IPS-18c (cell line): ENCODE data around the gene CAMTA1.

Experiments used
- H3K4me3 ChIP-seq: 2 replicates; pipeline ENCODE4 v1.7.0; 2013; ENCODE audit warnings: low read depth, mild to moderate bottlenecking, low read length, moderate library complexity; ENCODE audit not compliant: insufficient read depth
- H3K9me3 ChIP-seq: one replicate; pipeline ENCODE4 v1.6.1; 2013; ENCODE audit warnings: mild to moderate bottlenecking, low read length, moderate library complexity; ENCODE audit not compliant: control insufficient read depth, insufficient read depth

CAMTA1 gene

DNA sequence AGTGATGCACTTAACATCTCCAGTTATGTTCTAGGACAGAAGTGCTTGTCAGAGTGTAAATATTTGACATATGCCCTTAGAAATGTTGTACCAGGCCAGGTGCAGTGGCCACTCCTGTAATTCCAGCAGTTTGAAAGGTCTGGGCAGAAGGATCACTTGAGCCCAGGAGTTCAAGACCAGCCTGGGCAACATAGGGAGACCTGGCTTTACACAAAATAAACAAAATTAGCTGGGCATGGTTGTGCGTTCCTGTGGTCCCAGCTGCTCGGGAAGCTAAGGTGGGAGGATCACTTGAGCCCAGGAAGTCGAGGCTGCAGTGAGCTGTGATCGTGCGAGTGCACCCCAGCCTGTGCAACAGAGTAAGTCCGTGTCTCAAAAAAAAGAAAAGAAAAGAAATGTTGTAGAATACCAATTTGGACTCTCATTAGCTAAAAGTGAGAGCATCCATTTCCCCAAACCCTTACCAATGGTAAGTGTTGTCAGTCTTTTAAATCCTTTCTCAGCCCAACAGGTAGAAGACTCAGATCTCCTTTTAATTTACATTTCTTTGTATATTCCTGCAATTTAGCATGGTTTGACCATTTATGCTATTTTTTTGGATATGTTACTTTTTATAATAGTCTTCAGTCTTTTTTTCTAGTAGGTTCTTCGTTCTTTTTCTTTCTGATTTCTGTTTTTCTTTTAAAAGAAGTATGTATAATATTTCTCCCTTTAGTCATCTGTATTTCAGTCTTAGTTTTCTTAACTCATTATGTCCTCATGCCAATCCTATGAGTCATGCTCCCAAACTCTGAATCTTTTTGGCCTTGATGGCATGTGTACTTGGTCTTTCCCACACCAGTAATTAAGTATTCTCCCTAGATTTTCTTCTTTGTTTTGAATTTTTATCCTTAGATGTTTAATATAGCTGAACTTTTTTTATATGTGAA is 74.4 kb downstream of the CAMTA1 start:
- Histone ChIP-seq H3K4me3 (no peak overlapping the region), H3K9me3 (no peaks in the 10 kb centered on the region)

DNA sequence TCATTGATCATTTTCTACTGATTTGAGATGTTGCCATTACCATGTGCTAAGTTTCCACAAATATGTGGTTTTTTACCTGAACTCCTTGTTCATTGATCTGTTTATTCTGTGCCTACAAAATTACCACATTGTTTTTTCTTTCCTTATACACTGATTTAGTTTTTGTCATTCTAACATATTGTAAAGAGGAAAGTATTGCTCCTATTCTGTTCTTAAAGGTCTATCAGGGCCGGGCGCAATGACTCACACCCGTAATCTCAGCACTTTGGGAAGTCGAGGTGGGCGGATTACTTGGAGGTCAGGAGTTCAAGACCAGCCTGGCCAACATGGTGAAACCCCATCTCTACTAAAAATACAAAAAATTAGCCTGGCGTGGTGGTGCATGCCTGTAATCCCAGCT is 75.1 kb downstream of the CAMTA1 start:
- no peak overlapping the region for H3K4me3 ChIP-seq
- no peaks in the 10 kb centered on the region for H3K9me3 ChIP-seq

DNA sequence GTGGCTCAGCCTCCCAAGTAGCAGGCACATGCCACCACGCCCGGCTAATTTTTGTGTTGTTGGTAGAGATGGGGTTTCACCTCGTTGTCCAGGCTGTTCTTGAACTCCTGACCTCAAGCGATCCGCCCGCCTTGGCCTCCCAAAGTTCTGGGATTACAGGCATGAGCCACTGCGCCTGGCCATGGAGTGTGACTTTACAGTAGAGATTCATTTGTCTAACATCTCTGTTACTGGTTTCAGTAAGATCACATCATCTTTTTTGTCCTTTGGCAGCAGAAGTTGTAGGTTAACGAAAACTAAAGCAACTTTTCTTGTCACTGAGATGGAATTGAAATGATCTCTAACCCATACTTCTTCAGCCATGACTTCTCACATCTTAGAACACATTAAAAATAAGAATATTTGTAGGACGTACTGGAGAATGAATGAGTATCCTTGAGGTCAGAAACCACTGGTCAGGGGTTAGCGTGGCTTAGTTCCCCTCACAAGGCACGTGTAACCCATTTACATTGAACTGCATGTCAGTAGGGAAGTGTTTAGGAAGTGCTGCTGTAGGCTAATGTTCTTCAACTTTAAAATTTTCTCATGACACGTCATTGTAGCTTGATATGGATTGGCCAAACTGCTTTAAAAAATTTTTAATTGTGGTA is 75.9 kb downstream of the CAMTA1 start:
- no peak overlapping the region for H3K4me3 ChIP-seq
- H3K9me3 ChIP-seq, result no peaks in the 10 kb centered on the region

DNA sequence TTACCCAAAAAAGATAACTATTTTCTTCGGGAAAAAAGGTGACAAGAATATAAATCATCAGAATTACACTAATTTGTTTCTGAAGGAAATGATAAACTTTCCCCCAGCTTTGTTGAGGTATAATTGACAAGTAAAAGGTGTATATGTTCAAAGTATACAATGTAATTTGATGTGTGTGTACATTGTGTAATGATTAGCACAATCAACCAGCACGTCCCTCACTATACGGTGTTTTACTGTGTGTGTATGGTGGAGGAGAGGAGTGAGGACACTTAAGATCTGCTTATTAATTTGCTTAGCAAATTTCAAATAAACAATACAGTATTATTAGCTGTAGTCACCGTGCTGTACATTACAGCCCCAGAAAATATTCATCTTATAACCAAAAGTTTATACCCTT is 77.7 kb downstream of the CAMTA1 start:
- Histone ChIP-seq H3K4me3 (no peak overlapping the region), H3K9me3 (no peaks in the 10 kb centered on the region)

DNA sequence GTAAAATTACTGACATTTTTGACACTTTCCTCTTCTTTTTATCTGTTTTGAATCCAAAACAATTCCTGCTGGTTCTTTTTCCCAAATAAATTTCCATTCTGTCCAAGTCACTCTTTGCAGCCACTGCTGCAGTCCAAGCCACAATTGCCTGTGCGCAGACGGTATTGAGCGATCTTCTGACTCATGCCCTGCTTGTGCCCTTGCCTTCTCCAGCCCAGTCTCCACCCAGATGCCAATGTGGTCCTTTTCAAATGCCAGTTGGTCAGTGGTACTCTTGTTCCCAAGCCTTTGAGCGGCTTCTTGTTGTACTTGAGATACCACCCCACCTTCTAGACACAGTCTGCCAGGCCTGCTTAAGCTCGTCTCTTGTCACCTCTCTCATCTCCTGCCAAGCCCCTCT is 78.9 kb downstream of the CAMTA1 start:
- Histone ChIP-seq H3K4me3 (no peak overlapping the region), H3K9me3 (no peaks in the 10 kb centered on the region)

DNA sequence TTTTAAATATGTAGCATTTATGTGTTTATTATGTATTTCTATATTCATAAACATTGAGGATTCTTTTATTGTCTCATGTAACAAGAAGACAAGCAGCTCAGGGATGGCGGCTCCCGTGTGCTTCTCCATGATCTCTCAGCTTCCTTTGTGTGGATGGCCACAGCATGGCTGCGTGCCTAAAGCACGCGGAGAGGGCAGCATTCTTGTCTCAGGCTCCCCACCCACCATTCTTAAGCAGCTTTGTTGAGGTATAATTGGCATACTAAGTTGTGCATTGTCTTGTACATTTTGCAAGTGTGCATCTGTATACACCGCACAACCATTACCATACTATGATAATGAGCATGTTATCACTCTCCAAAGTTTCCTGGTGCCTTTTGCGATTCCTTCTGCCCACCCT is 81.6 kb downstream of the CAMTA1 start:
- H3K9me3 ChIP-seq, result no peaks in the 10 kb centered on the region
- no peak overlapping the region for H3K4me3 ChIP-seq

DNA sequence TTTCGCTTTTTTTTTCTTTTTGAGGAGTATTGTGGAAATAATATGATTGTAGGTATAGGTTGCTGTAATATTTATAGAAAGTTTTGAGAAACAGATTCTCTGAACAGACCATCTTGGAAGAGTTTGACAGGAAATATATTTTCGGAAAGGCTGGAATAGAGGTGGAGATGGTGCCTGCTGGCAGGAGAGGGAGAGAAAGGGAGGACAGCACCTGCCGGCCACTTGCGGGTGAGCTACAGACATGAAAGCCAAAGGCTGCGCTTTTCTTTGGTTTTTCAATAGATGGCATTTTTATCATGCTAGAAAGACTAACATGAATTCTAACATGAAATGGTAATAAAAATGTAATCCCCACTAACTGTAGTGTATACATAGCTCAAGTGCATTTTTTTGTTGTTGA is 82.1 kb downstream of the CAMTA1 start:
- no peaks in the 10 kb centered on the region for H3K9me3 ChIP-seq
- no peak overlapping the region for H3K4me3 ChIP-seq

DNA sequence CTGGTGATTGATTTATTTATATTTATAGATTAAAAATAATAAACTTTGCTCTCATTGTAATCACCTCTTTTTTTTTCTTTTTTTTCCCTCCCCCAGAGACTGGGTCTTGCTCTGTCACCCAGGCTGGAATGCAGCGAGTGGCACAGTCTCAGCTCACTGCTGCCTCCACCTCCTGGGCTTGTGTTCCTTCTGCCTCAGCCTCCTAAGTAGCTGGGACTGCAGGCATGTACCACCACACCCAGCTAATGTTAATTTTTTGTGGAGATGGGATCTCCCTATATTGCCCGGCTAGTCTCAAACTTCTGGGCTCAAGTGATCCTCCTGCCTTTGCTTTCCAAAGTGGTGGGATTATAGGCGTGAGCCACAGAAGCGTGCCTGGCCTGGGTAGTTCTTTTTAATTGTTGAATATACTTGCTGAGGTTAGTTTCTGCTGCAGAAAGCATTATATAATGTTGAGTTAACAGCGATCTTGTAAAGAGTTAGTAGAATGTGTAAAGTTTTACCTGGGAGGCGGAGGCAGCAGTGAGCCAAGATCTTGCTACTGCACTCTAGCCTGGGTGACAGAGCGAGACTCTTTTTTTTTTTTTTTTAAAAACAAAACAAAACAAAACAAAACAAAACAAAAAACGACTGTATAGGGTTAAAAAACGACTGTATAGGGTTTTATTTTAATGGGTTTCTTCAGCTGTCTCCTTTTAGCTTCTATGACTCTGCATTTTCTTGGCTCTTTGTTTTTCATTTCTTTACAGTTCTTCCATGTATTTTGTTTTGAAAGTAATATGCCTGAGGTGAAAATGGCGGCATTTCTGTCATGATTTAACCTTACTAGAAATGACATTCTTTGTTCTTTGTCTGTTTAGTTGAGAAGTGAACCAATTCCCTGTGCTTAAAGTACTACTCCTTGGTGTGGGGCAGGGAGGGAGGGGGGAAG is 82.7 kb downstream of the CAMTA1 start:
- Histone ChIP-seq H3K9me3 (no peaks in the 10 kb centered on the region), H3K4me3 (no peak overlapping the region)

DNA sequence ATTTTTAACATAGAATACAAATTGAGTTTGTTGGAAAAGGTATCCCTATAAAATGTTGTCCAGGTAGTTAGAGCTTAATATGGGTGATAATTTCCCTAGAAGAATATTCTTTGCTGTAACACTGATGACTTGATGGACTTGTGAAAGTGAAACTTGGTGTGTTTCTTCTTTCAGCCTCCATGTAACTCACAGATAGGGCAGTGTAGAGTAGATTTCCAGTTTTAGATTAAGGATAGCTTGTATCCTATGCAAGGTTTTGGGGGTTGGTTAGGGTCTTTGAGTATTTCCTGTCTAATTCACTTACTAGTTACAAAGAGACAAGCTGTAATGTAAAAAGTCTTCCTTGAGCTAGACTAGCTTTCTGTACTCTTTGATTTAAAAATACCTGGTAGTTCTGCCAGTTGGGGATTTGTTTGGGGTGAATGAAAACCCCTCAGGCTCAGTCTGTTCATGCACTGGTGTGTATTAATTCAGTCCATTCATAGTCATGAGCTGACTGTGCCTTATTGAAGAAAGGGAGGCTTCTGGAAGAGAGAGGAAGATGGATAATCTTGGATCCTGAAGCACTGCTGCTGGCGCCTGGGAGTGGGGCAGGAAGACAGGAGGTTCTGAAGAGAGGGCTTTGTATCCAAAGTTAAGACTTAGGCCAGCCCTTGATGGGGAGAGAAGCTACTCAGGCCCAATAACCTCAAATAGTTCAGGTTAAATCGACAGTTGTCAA is 83.6 kb downstream of the CAMTA1 start:
- Histone ChIP-seq H3K9me3 (no peaks in the 10 kb centered on the region), H3K4me3 (no peak overlapping the region)

DNA sequence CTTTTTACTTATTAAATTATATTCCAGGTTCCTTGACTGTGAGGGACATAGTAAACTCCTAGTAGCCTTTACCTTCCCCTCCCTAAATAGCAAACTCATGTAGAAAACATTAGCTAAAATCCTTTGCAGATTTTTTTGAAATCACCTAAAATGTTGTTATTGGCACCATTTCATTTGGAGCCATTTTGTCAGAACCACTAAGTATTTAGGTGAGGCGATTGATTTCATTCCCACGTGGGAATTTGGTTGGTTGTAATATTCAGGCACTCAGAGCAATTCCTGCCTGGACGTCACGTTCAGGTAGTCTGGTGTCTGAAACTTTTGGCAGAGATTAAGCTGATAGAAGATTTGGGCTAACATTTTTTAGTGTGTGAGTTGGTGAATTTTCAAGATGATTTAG is 84.3 kb downstream of the CAMTA1 start:
- no peaks in the 10 kb centered on the region for H3K9me3 ChIP-seq
- no peak overlapping the region for H3K4me3 ChIP-seq

DNA sequence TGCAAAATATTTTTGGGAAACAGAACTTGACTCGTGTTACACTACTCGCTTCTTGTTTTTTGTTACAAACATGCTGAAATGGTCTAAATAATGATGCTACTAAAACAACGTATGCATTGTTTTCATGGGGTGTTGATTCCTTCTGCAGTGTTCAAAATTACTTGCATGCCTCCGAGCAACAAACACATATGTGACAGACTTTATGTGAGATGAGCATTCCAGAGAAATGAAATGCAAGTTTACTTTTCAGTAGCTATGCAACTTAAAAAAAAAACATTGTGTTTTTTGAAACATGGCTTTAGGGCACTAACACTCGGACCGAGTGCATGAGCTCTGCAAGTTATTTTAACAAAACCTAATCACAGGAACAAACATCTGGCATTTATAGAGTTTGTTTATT is 84.8 kb downstream of the CAMTA1 start:
- H3K9me3 ChIP-seq, result no peaks in the 10 kb centered on the region
- no peak overlapping the region for H3K4me3 ChIP-seq

DNA sequence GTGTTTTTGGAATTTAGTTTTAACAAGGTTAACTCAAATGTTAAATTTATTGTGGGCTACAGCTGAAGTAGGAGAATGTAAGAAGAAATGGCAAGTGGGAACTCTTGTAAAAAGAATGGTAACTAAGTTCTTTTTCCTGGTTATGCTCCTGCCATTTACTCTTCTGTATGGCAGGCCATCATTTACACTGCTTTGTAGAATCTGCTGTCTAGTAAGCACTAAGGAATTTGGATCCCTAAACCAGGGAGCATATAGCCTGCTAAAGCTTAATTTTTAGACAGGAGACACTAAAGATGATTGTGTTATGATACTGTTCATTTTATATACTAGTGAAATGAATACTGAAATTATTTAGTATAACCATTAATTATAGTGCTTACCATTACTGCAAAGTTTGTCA is 85.3 kb downstream of the CAMTA1 start:
- Histone ChIP-seq H3K9me3 (no peaks in the 10 kb centered on the region), H3K4me3 (no peak overlapping the region)

DNA sequence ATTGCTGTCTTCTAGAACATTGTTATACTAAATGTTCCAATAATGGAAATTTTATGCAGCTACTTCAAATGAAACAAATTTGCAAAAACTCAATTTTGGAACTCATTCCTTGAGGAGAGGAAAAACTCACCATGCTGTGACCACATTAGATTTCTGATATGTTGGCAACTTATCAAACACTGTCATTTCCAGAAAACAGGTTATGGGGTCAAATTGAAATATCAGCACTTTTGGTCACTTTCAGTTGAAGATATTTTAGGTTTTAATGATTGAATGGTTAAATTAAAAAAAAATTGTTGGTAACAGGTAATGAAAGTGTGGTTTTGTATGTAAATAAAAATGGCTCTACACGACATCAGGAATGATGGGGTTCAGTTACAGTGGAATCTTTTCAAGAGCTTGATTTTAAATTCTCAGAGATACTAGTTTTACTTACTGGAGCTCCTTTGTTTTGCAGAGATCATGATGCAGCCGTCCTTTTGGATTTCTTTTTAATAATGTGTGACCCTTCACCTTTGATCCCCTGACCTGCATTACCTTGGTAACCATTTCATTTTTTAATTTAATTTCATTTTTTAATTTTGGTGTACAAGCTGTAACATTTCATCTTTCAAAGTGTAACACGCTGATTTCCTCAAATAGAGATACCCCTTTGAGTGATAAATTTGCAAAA is 86.2 kb downstream of the CAMTA1 start:
- H3K9me3 ChIP-seq, result no peaks in the 10 kb centered on the region

DNA sequence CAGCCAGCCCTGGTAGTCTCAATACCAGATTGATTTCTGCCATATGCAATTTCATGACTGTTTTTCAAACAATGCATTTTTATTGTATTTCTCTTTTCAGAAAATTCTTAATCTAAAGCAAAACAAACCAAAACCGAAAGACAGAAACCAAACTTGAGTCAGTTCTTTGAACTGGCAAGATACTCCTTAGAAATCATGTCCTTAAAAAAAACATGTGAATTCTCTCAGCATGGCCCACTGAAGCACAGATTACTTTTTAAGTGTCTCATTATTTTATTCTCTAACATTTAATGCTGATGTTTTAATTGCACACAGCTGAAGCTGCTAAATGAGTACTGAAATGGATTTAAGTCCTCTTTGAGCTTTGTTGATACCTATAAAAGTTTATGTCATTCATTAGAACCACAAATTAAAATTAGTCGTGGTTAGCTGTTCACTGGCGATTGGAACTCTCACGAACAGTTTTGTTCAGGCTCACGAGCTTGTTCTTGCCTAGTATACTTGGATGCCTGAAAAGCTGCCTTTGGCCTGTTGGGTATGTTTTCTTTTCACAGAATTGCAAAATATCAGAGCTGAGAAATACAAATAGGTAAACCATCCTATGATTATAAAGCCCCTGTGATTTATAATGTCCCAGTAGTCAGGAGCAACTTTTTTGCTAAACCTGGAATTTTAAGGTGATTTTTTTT is 87.5 kb downstream of the CAMTA1 start:
- Histone ChIP-seq H3K9me3 (no peaks in the 10 kb centered on the region), H3K4me3 (no peak overlapping the region)

More for the DNA sequence above, 86.2 kb downstream of the CAMTA1 start:
- H3K4me3 ChIP-seq, result no peak overlapping the region

DNA sequence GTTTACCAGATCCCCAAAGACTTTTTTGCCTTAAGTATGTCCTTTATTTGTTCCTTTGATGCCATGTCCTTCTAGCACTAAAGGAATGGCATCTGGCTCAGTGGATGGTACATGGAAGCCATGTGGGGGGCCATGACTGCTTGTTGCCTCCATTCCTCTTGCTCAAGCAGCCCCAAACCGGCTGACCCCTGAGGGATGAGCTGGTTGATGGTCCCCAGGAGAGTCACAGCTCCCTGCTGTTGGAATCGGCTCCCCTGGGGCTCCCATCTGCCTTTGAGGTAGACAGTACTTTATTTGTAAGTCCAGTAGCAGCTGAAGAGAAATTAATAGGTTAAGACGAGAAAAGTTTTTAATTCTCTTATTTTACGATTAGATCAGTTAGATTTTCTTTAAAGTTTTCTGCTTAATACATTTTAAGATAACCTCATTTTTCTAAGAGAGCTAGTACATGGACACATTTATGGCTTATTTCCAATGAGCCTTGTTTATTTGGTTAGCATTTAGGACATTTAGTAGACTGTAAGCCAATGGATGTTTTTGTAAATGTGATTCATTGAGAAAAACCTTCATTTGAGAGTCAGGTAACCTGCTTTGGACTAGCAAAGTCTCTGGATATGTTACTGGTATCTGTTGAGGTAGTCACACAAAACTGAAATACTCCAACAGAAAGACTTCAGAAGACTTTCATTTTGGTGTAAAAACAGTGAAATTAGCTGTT is 88.2 kb downstream of the CAMTA1 start:
- H3K9me3 ChIP-seq, result no peaks in the 10 kb centered on the region
- H3K4me3 ChIP-seq, result no peak overlapping the region
